H9 (cell line): ENCODE results near the gene WHRN. TPM values are rescaled to one million over a fixed set of nuclear protein-coding genes. Genes with fewer than 3 reads are reported as not detected.
A peak's percentile ranks its signal among the peaks of the same experiment; 100 is the strongest.

Experiments
- DNase-seq: peaks from one replicate; pipeline ENCODE4 v3.0.0-alpha.2; 2017
- H2AFZ ChIP-seq: one replicate; pipeline ENCODE4 v1.6.1; 2013; ENCODE audit warnings: mild to moderate bottlenecking, low read length, control low read depth, moderate library complexity
- H2AK5ac ChIP-seq: 2 replicates; pipeline ENCODE4 v1.6.1; 2013; ENCODE audit warnings: low read length, control low read depth, mixed read lengths; ENCODE audit not compliant: insufficient read length
- H2BK120ac ChIP-seq: one replicate; pipeline ENCODE4 v1.6.1; 2013; ENCODE audit warnings: low read depth, mild to moderate bottlenecking, low read length, control low read depth, inconsistent platforms; ENCODE audit not compliant: poor library complexity, severe bottlenecking
- H2BK12ac ChIP-seq: 2 replicates; pipeline ENCODE4 v1.6.1; 2013; ENCODE audit warnings: low read length, control low read depth, mixed read lengths, low read depth; ENCODE audit not compliant: insufficient read length
- H2BK15ac ChIP-seq: 2 replicates; pipeline ENCODE4 v1.6.1; 2013; ENCODE audit warnings: low read depth, low read length, control low read depth
- H2BK20ac ChIP-seq: one replicate; pipeline ENCODE4 v1.6.1; 2013; ENCODE audit warnings: low read depth, mild to moderate bottlenecking, low read length, control low read depth, inconsistent platforms; ENCODE audit not compliant: poor library complexity, severe bottlenecking
- H2BK5ac ChIP-seq: 2 replicates; pipeline ENCODE4 v1.6.1; 2013; ENCODE audit warnings: low read length, control low read depth, mixed read lengths; ENCODE audit not compliant: insufficient read length
- H3K14ac ChIP-seq: 2 replicates; pipeline ENCODE4 v1.6.1; 2013; ENCODE audit warnings: low read length, control low read depth; ENCODE audit not compliant: insufficient read depth
- H3K18ac ChIP-seq: 2 replicates; pipeline ENCODE4 v1.6.1; 2013; ENCODE audit warnings: low read depth, mild to moderate bottlenecking, mixed read lengths, low read length, control low read depth; ENCODE audit not compliant: insufficient read length
- H3K23ac ChIP-seq: 2 replicates; pipeline ENCODE4 v1.6.1; 2013; ENCODE audit warnings: low read length, control low read depth, mixed read lengths, low read depth; ENCODE audit not compliant: insufficient read length
- H3K23me2 ChIP-seq: 2 replicates; pipeline ENCODE4 v1.6.1; 2013; ENCODE audit warnings: low read depth, mild to moderate bottlenecking, mixed read lengths, low read length, control low read depth; ENCODE audit not compliant: insufficient read length, poor library complexity, severe bottlenecking
- H3K27ac ChIP-seq: 2 replicates; pipeline ENCODE4 v1.5.1; 2013; ENCODE audit warnings: low read length, control low read depth, mixed read lengths, low read depth; ENCODE audit not compliant: insufficient read length
- H3K27me3 ChIP-seq: 2 replicates; pipeline ENCODE4 v1.6.1; 2013; ENCODE audit warnings: low read length, control low read depth, inconsistent platforms; ENCODE audit not compliant: insufficient read depth
- H3K4ac ChIP-seq: 2 replicates; pipeline ENCODE4 v1.6.1; 2013; ENCODE audit warnings: low read depth, mild to moderate bottlenecking, control low read depth, inconsistent platforms, low read length, moderate library complexity
- H3K4me1 ChIP-seq: 2 replicates; pipeline ENCODE4 v1.6.1; 2013; ENCODE audit warnings: low read length, control low read depth, inconsistent platforms; ENCODE audit not compliant: insufficient read depth
- H3K4me2 ChIP-seq: 2 replicates; pipeline ENCODE4 v1.6.1; 2013; ENCODE audit warnings: low read length, control low read depth, mixed read lengths; ENCODE audit not compliant: insufficient read length, insufficient read depth
- H3K56ac ChIP-seq: 2 replicates; pipeline ENCODE4 v1.6.1; 2013; ENCODE audit warnings: low read depth, mild to moderate bottlenecking, mixed read lengths, low read length, control low read depth; ENCODE audit not compliant: insufficient read length
- H3K79me1 ChIP-seq: 2 replicates; pipeline ENCODE4 v1.6.1; 2013; ENCODE audit warnings: low read depth, mild to moderate bottlenecking, moderate library complexity, low read length, control low read depth, inconsistent platforms; ENCODE audit not compliant: insufficient read depth, poor library complexity, severe bottlenecking
- H3K79me2 ChIP-seq: 2 replicates; pipeline ENCODE4 v1.6.1; 2013; ENCODE audit warnings: low read length, control low read depth, inconsistent platforms; ENCODE audit not compliant: insufficient read depth
- H3K9ac ChIP-seq: 2 replicates; pipeline ENCODE4 v1.6.1; 2013; ENCODE audit warnings: low read length, control low read depth, mixed read lengths; ENCODE audit not compliant: insufficient read length; ENCODE audit errors: extremely low read depth
- H3K9me3 ChIP-seq: one replicate; pipeline ENCODE4 v1.6.1; 2013; ENCODE audit warnings: low read depth, low read length, inconsistent platforms; ENCODE audit not compliant: control insufficient read depth
- H3T11ph ChIP-seq: one replicate; pipeline ENCODE4 v1.6.1; 2013; ENCODE audit warnings: mild to moderate bottlenecking, low read length, control low read depth, inconsistent platforms
- H4K20me1 ChIP-seq: one replicate; pipeline ENCODE4 v1.6.1; 2013; ENCODE audit not compliant: control insufficient read depth, insufficient read length, insufficient read depth
- H4K5ac ChIP-seq: 2 replicates; pipeline ENCODE4 v1.6.1; 2013; ENCODE audit warnings: low read depth, mild to moderate bottlenecking, mixed read lengths, low read length, control low read depth; ENCODE audit not compliant: insufficient read length
- H4K8ac ChIP-seq: replicated peaks from 2 replicates; pipeline ENCODE4 v1.6.1; 2013; ENCODE audit warnings: low read length, control low read depth, mixed read lengths, low read depth; ENCODE audit not compliant: insufficient read length
- H4K91ac ChIP-seq: 2 replicates; pipeline ENCODE4 v1.6.1; 2013; ENCODE audit warnings: low read depth, mild to moderate bottlenecking, moderate library complexity, mixed read lengths, low read length, control low read depth; ENCODE audit not compliant: insufficient read length
- H3K27ac Mint-ChIP-seq, 3 experiments: 2 replicates in 2 of 3; 3 replicates in 1 of 3; pipeline ENCODE4 v1.8.0; 2020 to 2021; ENCODE audit warnings: mixed read lengths in 3 of 3, mild to moderate bottlenecking in 1 of 3, moderate library complexity in 1 of 3
- H3K27me3 Mint-ChIP-seq: 2 replicates; pipeline ENCODE4 v1.8.0; 2021; ENCODE audit warnings: low read depth, mild to moderate bottlenecking, moderate library complexity, mixed read lengths
- H3K36me3 Mint-ChIP-seq, 3 experiments: 2 replicates in 2 of 3; 3 replicates in 1 of 3; pipeline ENCODE4 v1.8.0; 2020 to 2021; ENCODE audit warnings: low read depth in 3 of 3, mixed read lengths in 3 of 3; ENCODE audit not compliant: insufficient read depth in 1 of 3
- H3K4me1 Mint-ChIP-seq, 2 experiments: 2 replicates each; pipeline ENCODE4 v1.8.0; 2020; ENCODE audit warnings: mixed read lengths in 2 of 2
- H3K4me3 Mint-ChIP-seq, 2 experiments: 2 replicates in 1 of 2; 3 replicates in 1 of 2; pipeline ENCODE4 v1.8.0; 2020 to 2021; ENCODE audit warnings: mild to moderate bottlenecking in 2 of 2, mixed read lengths in 2 of 2, moderate library complexity in 1 of 2
- H3K9me3 Mint-ChIP-seq, 2 experiments: 2 replicates in 1 of 2; 3 replicates in 1 of 2; pipeline ENCODE4 v1.8.0; 2020; ENCODE audit warnings: mild to moderate bottlenecking in 2 of 2, mixed read lengths in 2 of 2, moderate library complexity in 1 of 2
- CTCF ChIP-seq: fragments of 200-600 bp; sonication (generic); conservative IDR thresholded peaks from 3 replicates; pipeline ENCODE4 v1.8.0; 2021; ENCODE audit warnings: antibody characterized with exemption, mild to moderate bottlenecking
- WGBS: extraction: QIAGEN DNeasy Blood & Tissue Kit; methylation state at CpG from one replicate; pipeline ENCODE4 v1.1.7; 2013; ENCODE audit warnings: missing lambda C conversion rate, low lambda C conversion rate, mixed read lengths; ENCODE audit not compliant: insufficient read length; ENCODE audit errors: extremely low coverage; 5-methylcytosine and 5-hydroxymethylcytosine counted together
- total RNA-seq: library from RNA; stranded (reverse); gene quantifications from 2 replicates; pipeline ENCODE4 v1.2.1, GENCODE V29; 2021

The WHRN gene
- total RNA-seq, 1 experiment from 2014 or later: 2.2 TPM

- H3K56ac ChIP-seq: no peak overlapping the region
- no peak overlapping the region for H2AFZ ChIP-seq
- H3T11ph ChIP-seq: no peak overlapping the region
- Mint-ChIP-seq H3K36me3 (peaks cover 2 to 4% (median 3%) of the 10 kb centered on the region in 3 experiments; a peak in 5 of 7 replicates), H3K4me1 (peaks cover 11 to 22% of the 10 kb centered on the region in 2 experiments), H3K4me3 (no peak overlapping the region), H3K9me3 (no peaks in the 10 kb centered on the region), H3K27ac (peak overlapping the region in 2 of 3 experiments; percentile 62 to 68; a peak in 2 of 7 replicates), H3K27me3 (no peaks in the 10 kb centered on the region; the same call in 1 of the 2 replicates)
- no peak overlapping the region for H2BK120ac ChIP-seq
- no peak for DNase-seq
- no peak overlapping the region for H3K18ac ChIP-seq
- no peaks in the 10 kb centered on the region for H3K4me1 ChIP-seq
- H2BK12ac ChIP-seq: no peak overlapping the region
- no peak overlapping the region for H4K5ac ChIP-seq
- H4K8ac ChIP-seq: no peak overlapping the region
- no peak overlapping the region for H2BK5ac ChIP-seq
- no peak for TF ChIP-seq CTCF
- H3K4me2 ChIP-seq: no peak overlapping the region
- H4K91ac ChIP-seq: no peak overlapping the region
- no peak overlapping the region for H3K23ac ChIP-seq
- H3K9ac ChIP-seq: no peak overlapping the region
- H2BK15ac ChIP-seq: no peak overlapping the region
- H3K27ac ChIP-seq: no peak overlapping the region
- H2AK5ac ChIP-seq: no peak overlapping the region
- no CpG with 5 or more reads among the region's 28 CpGs for WGBS
- no peaks in the 10 kb centered on the region for H3K9me3 ChIP-seq
- H2BK20ac ChIP-seq: no peak overlapping the region
- H3K27me3 ChIP-seq: no peaks in the 10 kb centered on the region
- H3K79me2 ChIP-seq: no peaks in the 10 kb centered on the region
- no peak overlapping the region; the same call in 1 of the 2 replicates for H3K14ac ChIP-seq
- H4K20me1 ChIP-seq: no peaks in the 10 kb centered on the region
- no peaks in the 10 kb centered on the region for H3K23me2 ChIP-seq
- H3K79me1 ChIP-seq: no peaks in the 10 kb centered on the region
- H3K4ac ChIP-seq: no peak overlapping the region
Observed at GRCh38 chr9:114465906-114466900, 39.1 kb downstream of the WHRN start.
